HG02852 (cell line): ENCODE data around the gene CHST5.
"Not testable (repeated sequence)": the region's sequence is repeated elsewhere in the genome, so short reads cannot be mapped to it uniquely, and the experiment has no call there.

Experiments
- ATAC-seq: cut with Tn5 transposase; IDR thresholded peaks from one replicate; pipeline ENCODE4 v1.9.1; 2021; ENCODE audit warnings: mild to moderate bottlenecking, moderate library complexity; ENCODE audit not compliant: unreplicated experiment

Gene CHST5

DNA sequence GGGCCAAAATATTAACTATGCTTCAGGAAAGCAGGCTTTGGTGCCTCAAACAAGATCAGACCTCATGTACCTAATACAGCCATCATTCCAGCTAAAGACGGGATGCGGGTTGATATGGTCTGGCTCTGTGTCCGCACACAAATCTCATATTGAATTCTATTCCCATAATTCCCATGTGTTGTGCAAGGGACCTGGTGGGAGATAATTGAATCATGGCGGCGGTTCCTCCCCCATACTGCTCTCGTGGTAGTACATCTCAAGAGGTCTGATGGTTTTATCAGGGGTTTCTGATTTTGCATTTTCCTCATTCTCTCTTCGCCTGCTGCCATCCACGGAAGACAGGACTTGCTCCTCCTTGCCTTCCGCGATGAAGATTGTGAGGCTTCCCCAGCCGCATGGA lies 21.6 kb downstream of the CHST5 start:
- ATAC-seq = no peak

DNA sequence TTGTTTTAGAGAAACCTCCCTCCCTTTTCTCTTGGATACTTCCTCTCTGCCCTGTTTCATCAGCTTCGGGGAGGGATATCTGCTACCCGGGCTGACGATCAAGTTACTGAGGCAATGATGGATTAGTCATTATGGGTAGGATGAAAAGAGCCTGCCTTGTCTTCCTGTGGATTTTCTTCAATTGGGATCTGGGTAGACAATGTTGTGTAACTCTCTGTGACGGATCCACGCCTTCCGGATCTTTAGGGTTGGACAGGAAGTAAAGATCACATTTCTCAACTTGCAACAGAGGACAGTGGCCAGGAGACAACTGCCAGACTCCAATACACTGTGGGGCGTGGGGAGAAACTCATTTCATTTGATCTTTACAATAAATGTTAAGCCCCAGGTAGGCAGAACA lies 29.3 kb downstream of the CHST5 start:
- no peak for ATAC-seq

DNA sequence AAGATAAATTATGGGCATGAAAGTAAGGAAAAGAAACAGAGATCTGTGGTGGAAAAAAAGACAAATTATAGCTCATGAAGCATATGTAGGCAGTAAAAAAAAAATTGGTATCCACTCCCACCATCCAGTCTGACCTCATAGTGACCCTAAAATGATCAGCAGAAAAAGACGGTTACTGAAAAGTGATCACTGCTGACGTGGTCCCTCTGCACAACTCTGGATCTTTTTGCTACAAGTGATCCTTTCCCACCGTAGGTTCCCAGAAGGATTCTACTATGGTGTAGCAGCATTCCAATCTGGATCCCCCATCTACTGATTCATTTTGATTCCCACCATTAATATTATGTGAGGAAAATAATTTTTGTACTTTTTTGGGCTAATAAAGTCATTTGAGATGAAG lies 29.8 kb downstream of the CHST5 start:
- no peak for ATAC-seq

DNA sequence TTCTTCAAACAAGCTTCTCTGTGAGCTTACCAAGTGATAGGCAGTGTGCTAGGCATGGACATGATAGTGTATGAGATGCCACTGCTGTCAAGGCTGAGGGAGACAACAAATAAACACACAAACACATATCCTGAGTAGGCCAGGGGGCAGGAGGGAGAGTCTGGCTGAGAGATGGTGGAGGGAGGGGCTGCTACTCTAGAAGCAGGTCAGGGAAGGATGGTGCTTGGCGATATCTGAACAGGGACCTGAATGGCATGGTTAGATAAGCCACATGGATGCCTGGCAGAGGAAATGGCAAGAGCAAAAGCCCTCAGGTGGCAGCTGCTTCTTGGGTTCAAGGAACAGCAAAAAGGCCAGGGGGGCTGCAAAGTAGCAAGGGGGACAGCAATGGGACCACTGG lies 32.1 kb downstream of the CHST5 start:
- no peak for ATAC-seq

DNA sequence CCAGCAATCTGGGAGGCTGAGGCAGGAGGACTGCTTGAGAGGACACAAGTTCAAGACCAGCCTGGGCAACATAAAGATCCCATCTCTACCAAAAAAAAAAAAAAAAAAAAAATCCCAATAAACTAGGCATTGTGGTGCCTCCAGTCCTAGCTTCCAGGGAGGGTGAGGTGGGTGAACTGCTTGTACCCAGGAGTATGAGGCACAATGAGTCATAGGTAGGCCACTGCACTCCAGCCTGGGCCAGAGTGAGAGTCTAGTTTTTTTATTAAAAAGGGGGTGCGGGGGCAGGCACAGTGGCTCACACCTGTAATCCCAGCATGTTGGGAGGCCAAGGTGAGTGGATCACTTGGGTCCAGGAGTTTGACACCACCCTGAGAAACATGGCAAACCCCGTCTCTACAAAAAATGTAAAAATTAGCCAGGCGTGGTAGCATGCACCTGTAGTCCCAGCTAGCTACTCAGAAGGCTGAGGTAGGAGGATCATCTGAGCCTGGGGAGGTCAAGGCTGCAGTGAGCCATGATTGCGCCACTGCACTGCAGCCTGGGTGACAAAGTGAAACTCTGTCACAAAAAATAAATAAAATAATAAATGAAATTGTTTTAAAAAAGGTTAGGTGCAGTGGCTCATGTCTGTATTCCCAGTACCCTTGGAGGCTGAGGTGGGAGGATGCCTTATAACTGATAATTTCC lies 32.8 kb downstream of the CHST5 start:
- ATAC-seq = no peak

DNA sequence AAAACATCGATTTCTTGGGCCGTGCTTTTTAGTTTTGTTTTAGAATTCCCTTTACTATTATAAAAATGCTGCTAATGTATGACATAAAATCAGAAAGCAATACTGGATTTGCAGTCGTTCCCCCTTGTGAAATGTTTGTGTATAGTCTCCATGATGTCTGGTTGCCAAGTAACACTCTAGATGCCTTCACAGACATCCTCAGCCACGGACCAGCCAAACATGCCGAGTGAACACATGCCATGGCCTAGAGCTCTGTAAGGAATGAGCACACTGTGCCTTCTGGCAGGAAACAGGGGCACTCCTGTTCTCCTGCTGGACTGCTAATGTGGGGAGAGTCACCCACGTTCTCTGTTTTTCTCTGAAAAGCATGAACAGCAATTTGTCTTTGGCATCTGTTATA lies 34.1 kb downstream of the CHST5 start:
- ATAC-seq = not testable (repeated sequence)

DNA sequence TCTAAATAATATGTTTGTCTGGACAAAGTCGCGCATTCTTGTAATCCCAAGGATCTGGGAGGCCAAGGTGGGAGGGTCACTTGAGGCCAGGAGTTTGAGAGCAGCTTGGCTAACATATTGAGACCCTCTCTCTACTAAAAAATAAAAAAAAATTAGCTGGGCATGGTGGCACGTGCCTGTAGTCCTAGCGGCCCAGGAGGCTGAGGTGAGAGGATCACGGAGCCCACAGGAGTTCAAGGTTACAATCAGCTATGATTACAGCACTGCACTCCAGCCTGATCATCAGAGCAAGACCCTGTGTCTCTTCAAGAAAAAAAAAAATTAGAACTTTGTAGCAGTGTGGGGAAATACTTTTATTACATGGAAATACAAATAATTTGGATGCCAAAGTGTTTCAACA lies 34.5 kb downstream of the CHST5 start:
- no peak for ATAC-seq

DNA sequence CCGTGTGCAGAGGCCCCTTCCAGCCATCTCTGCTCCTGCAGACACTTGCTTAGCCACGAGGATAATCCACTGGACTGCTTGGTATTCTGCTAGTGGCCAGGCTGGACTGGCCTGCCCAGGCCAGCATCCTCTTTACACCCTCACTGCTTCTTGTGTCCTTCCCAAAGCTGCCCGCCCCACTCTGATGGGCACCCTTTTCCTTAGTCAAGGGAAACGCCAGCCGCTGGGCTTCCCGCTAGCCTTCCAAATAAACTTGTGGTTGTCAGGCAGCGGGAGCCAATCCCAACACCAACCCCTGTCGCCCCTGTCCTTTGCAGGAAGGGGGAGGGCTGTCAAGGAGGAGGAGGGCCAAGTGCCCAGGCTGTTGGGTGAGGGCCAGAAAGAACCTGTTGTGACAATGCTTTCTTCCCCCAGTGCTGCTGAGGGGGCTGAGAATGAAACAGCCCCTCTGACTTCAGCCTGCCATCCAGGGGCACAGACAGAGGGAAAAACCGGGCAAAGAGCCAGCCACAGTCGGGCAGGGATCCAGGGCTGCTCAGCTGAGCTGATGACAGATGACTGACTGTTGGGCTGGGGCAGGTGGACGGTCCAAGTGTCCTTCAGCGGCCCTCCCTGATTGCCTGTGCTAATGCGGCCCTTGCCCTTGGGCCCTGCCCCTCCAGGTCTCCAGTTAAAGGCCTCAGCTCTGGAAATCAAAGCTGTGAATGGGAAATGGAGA lies 37.1 kb downstream of the CHST5 start:
- ATAC-seq = not testable (repeated sequence)

DNA sequence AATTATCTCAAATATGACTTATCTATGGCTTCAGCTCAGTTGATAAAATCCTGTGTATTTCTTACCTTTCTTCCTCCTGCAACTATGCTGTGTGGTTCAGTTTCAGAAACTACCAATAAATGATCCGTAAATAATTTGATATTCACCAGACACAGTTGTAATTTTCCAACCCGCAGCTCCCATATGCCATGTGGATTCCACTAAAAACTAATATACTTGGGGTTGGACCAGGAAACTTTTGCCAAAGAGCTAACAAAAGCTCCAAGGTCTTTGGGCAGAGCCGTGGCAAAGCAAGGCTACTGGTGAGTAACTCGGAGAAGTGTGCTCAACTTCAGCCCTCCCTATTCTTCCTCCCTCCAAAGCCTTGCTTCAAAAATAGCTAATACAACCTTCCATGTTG lies 38.4 kb downstream of the CHST5 start:
- no peak for ATAC-seq

DNA sequence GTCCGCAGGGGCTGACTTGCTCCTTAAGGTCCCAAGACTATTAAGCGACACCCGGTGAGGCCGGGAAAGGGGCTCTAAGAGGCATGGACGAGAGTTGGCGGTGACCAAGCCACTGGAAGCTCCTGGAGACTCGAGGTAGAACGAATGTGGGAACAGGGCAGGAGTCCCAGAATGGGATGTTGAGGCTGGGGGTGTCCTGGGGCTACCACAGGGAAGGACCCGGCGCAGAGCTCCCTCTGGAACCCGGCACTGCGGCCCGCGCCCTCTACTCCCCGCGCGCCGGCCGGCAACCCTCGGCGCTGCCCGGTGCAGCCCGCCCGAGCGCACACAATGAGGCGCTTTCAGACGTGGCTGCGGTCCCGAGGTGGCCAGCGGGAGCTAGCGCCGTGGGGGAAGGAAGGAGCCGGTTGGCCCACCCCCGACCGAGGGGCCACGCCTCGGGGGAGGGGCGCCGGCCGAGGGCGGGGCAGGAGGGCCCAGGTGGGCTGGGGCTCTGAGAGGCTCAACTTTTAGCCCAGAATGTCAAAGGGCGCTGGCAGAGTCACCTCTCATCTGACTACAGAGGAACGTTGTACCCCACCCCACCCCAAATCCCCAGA lies 40.7 kb downstream of the CHST5 start, which contains the start of gene CHST6:
Gene CHST6 (minus strand): TSS at position 366 of the 599 bp plus-strand sequence. CDS start 15,613 bp downstream, outside the sequence.
- peak; percentile 72 for ATAC-seq

DNA sequence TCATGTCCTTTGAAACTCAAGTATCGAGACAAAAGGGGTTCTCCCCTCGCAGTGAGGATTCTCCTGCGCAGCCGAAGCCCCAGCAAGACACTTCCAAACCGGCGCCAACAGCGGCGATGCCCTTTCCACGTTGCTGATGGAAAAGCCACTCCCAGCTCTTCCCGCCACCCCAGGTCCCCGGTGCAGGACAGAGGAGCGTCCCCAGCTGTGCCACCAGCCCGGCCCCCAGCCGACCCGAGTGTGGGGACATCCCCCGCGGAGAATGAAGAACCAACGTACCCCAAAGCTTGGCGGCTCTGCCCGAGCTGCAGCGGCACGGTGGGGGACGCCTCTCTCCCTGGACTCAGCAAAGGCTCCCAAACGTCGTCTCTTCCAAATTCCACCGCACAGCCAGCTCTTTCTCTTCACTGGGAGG lies 41.2 kb downstream of the CHST5 start:
- no peak for ATAC-seq

DNA sequence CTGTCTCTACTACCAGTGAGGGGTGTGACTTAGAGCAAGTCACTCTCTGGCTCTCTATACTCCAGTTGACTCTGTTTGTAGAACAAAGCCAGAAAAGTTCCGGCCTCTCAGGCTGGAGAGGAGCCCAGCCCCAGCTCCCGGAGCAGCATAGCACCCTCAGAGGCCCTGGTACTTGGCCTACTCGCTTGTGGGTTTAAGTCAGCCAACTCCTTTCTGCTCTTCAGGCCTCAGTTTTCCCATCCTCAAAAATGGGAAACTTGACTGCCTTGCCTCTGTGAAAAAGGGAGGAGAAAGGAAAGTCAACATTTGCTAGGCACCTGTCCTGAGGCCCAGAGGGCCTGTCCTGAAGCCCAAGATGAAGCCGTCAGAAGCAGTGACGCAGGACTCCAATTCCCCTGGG lies 41.7 kb downstream of the CHST5 start:
- ATAC-seq = no peak

DNA sequence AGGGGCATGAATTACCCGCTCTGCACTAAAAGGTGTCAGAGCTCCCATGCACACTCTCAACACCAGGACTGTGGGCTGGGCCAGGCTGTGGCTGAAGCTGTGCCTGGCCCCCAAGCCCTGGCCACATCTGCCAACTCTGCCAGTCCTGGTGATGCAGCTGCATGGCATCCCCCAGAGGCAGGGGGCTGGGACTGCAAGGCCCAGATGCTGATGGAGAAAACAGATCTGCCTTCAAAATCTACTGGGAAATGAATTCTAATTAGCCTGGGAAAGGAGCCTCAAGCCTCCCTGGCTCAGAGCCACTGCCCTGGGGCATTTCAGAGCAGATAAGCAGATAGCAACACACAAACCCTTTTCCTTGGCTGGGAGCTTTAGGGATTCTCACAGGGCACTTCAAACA lies 44.0 kb downstream of the CHST5 start:
- ATAC-seq = no peak

DNA sequence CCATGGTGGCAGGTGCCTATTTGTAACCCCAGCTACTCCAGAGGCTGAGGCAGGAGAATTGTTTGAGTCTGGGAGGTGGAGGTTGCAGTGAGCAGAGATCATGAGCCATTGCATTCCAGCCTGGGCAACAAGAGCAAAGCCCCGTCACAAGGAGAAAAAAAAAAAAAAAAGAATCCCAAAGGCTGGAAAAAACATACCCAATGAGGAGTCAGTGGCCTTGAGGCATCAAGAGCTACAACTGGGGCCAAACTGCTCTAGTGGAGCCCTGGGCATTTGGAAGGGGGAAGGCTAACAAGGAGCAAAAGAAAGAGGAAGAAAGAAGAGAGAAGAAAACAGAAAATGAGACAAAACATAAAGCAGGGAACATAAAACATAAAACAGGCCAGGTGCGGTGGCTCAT lies 47.6 kb downstream of the CHST5 start:
- ATAC-seq = no peak

DNA sequence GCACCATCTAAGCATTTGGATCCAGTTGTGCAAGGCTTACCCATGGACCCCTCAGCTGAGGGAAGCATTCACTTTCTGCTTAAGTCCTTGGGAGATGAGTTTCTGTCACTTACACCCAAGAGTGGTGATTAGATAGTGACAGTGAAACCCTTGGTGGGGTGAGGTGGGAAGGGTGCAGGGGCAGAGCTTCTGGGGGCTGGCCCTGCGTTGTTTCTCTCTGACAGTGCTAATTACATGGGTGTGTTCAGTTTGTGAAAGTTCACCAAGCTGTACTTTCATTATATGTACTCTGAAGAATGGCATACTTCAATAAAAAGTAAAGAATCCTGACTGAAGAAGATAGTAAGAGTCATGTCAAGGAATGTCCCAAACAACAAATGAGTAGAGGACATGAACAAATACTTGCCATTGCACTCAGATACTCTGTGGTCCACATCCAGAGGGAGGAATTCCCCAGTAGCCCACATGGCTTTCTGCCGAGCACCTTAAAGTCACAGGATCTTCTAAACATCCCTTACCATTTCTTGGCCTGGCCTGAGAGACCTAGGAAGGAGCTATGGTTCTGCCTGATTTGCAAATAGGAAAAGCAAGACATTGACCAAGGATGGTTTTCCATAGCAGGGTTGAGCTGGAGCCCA lies 49.1 kb downstream of the CHST5 start:
- ATAC-seq = peak; percentile 63

DNA sequence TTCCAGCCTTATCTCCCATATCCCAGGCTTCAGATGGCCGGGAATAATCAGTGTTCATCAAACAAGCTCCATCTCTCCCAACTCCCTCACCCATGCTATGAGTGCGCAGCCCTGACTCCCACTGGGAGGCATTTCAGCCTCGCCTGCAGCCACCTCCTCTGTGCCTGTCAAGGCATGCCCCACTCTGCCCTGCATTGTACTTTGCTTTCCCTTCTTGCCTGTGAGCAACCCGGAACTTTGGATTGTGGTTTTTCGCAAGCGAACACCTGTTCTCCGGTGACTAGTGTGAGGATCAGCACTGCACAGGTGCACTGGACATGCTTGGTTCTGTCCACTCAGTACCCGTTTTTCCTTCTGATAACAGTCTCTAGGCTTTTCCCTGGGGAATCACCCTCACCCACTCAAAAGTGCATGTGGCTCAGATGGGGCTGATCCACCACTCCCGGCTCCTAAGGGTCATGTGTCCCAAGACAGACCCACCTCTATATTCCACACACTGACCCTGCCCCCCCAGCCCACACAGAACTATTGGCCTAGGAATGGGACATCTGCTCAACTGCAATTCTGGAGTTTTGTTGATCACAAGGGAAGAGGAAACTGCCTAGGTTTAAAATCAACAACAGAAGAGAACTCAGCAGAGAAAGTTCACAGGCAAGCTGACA lies 49.8 kb downstream of the CHST5 start:
- no peak for ATAC-seq

DNA sequence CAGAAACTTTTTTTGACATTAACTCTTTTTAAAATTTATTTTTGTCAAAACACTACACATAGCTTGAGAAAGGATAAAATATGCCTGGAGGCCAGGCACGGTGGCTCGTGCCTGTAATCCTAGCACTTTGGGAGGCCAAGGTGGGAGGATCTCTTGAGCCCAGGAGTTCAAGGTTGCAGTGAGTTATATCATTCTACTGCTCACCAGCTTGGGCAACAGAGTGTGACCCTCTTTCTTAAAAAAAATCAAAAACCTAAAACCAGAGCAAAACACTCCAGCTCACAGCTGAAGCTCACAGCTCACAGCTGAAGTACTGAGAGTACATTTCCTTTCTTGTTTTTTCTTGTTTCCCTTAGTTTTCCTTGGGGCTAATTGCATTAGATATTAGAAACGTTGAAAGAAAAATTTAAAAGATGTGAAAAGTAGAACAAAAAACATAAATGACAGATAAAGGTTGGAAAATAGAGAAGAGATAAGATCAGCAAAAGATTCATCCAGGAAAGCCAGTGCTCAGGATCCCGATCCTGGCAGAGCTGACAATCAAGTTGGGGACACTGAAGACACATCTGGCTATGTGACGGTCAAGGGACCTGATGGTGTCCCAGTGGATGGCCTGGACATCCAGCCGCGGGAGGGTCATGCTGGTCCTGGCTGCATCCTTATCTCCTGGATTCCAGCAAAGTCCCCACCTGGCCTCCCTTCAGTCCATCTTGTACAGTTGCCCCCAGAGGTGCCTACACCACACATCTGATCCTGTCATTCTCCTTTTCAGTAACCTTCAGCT lies 50.5 kb downstream of the CHST5 start:
- ATAC-seq = peak; percentile 40

DNA sequence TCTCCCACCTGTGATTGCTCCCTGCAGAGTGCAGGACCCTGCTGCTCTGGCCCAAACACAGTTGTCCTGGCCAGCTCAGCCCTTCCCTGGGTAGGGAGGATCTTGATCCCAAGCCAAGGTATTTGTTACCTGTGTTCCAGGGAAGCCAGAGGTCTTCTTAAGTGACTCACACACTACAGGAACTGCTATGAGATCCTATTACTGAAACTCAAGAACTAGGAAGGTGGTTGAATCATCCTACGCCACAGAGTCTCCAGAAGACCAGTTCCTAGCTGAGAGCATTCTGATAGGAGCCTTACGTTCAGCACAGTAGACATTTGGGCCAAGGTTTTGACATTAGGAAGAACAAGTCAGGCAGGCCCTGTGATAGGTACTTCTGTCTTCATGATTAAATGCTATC lies 52.7 kb downstream of the CHST5 start:
- ATAC-seq = no peak

DNA sequence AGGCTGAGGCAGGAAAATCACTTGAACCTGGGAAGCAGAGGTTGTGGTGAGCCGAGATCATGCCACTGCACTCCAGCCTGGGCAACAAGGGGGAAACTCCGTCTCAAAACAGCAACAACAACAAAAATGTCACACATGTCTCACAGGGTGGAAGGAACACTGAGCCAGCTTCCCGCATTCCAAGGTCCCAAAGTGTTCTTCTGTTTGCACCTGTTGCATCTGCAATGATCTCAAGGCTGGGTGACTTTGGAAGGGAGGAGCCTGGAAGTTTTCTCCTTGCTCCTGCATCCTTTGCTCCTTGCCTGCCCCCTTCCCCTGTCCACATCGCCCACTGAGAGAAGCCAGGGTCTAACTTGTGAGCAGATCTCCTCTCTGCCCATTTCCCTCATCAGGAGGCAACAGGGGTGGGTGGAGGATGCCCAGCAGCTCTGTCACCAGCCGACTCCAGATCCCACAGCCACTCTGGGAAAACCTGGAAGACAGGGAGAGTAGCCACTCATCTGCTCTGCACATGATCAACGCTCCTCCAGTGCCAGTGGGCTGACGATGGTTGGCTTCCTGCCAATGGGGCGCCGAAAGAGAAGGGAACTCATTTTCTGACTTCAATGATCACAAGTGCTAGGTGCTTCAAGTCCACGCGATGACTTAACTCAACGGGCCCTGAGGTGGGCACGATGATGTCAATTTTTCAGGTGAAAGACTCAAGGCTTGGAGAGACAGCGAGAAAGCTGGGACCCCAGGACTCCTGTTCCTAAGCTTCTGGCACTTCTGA lies 53.3 kb downstream of the CHST5 start:
- no peak for ATAC-seq

DNA sequence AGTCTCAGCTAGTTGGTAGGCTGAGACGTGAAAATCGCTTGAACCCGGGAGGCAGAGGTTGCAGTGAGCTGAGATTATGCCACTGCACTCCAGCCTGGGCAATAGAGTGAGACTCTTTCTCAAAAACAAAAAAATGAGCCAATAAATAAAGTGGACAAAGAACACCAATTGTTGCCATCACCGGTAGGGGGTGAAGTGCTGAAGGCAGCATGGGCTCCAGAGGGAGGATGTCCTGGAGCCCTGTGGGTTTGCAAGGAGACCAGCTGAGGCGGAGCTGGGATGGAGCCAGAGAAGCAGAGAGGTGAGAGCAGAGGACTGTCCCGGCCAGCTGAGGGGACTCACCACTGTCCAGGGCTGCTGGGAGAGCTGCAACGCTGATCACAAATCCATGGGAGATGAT lies 54.4 kb downstream of the CHST5 start:
- no peak for ATAC-seq
